Left lung (tissue), 10 donors: ENCODE measurements around the gene SPOPL. TPM values are rescaled to one million over a fixed set of nuclear protein-coding genes. Genes with fewer than 3 reads are reported as not detected.

Experiments used
- ATAC-seq: fragments of 200-7000 bp; cut with Tn5 transposase; one replicate; pipeline ENCODE4 v1.9.1; 2020; ENCODE audit warnings: moderate library complexity
- DNase-seq, 4 donors: peaks; one replicate each; pipeline ENCODE4 v3.0.0-alpha.2; 2013 to 2020
- H3K27ac ChIP-seq, 2 donors: fragments of 200-600 bp; sonication (generic) in 1 of 2; one replicate each; pipeline versions ENCODE4 v1.5.0 to v1.8.0; 2020 to 2021
- H3K27me3 ChIP-seq, 2 donors: fragments of 200-600 bp; sonication (generic) in 1 of 2; one replicate each; pipeline versions ENCODE4 v1.5.0 to v1.8.0; 2020 to 2021
- H3K36me3 ChIP-seq, 2 donors: fragments of 200-600 bp; sonication (generic) in 1 of 2; one replicate each; pipeline versions ENCODE4 v1.5.0 to v1.8.0; 2020 to 2021
- H3K4me1 ChIP-seq, 2 donors: fragments of 200-600 bp; one replicate each; pipeline ENCODE4 v1.8.0; 2021
- H3K4me3 ChIP-seq, 2 donors: fragments of 200-600 bp; sonication (generic) in 1 of 2; one replicate each; pipeline versions ENCODE4 v1.5.0 to v1.8.0; 2020 to 2021; ENCODE audit warnings: mild to moderate bottlenecking in 1 of 2
- H3K9me3 ChIP-seq, 2 donors: fragments of 200-600 bp; sonication (generic) in 1 of 2; one replicate each; pipeline versions ENCODE4 v1.5.0 to v1.8.0; 2020 to 2021
- intact Hi-C, 2 donors: fragments of 100-400 bp; cut with DNase I; formaldehyde crosslinking; loops; one replicate each; pipeline versions ENCODE4 v1.11.2 to v1.14.2; 2022
- polyA plus RNA-seq, 6 donors: library from polyadenylated mRNA; unstranded; fragments of 120-200 nt; gene quantifications; one replicate each; pipeline ENCODE4 v1.2.1, GENCODE V29; 2013; ENCODE audit not compliant: insufficient read length in 6 of 6
- total RNA-seq, 2 donors: library from RNA; stranded (reverse); fragmentation: NEBNext Ultra II Directional; extraction: Animal tissue kit (Norgen Biotek cat#: 25700); gene quantifications; one replicate each; pipeline ENCODE4 v1.2.1, GENCODE V29; 2021
- TF ChIP-seq, protein P1 (sequence below), 2 donors: fragments of 200-600 bp; sonication (generic) in 1 of 2; IDR thresholded peaks; one replicate each; pipeline versions ENCODE4 v1.5.0 to v1.8.0; 2021; ENCODE audit warnings: antibody characterized with exemption in 2 of 2
- donor health status: DM: no; HTN: yes; CAD: no.
- donor health status: DM: no; HTN: no; CAD: no.

The SPOPL gene
- total and polyA plus RNA-seq, 8 donors = 23.2 to 32.8 (median 25.8) TPM

GRCh38 chr2:138572318-138572717 is 70.7 kb downstream of the SPOPL start:
- Histone ChIP-seq H3K27ac (no peak overlapping the region), H3K9me3 (no peaks in the 10 kb centered on the region), H3K4me1 (no peaks in the 10 kb centered on the region), H3K27me3 (no peaks in the 10 kb centered on the region), H3K4me3 (no peak overlapping the region), H3K36me3 (peaks cover 0 to 46% of the 10 kb centered on the region in 2 donors)
- DNase-seq (peak in 1 of 4 donors; percentile 11), ATAC-seq (peak; percentile 42)
- TF ChIP-seq, protein P1, sequence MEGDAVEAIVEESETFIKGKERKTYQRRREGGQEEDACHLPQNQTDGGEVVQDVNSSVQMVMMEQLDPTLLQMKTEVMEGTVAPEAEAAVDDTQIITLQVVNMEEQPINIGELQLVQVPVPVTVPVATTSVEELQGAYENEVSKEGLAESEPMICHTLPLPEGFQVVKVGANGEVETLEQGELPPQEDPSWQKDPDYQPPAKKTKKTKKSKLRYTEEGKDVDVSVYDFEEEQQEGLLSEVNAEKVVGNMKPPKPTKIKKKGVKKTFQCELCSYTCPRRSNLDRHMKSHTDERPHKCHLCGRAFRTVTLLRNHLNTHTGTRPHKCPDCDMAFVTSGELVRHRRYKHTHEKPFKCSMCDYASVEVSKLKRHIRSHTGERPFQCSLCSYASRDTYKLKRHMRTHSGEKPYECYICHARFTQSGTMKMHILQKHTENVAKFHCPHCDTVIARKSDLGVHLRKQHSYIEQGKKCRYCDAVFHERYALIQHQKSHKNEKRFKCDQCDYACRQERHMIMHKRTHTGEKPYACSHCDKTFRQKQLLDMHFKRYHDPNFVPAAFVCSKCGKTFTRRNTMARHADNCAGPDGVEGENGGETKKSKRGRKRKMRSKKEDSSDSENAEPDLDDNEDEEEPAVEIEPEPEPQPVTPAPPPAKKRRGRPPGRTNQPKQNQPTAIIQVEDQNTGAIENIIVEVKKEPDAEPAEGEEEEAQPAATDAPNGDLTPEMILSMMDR (IDR thresholded peaks at IDR 0.05) = no peak
- intact Hi-C loops = no loop called here

GRCh38 chr2:138577066-138577465 is 75.5 kb downstream of the SPOPL start:
- intact Hi-C loops = no loop called here
- Histone ChIP-seq H3K27me3 (no peaks in the 10 kb centered on the region), H3K4me3 (no peak overlapping the region), H3K36me3 (peaks cover 0 to 42% of the 10 kb centered on the region in 2 donors), H3K9me3 (peaks cover 0 to 6% of the 10 kb centered on the region in 2 donors), H3K27ac (no peak overlapping the region), H3K4me1 (no peaks in the 10 kb centered on the region)
- TF ChIP-seq, protein P1 (IDR thresholded peaks at IDR 0.05) = no peak
- no peak for ATAC-seq
- DNase-seq = no peak

GRCh38 chr2:138579556-138579955 is 78.0 kb downstream of the SPOPL start:
- H3K4me1 ChIP-seq = no peaks in the 10 kb centered on the region
- DNase-seq (no peak), ATAC-seq (no peak)
- peaks cover 0 to 34% of the 10 kb centered on the region in 2 donors for H3K36me3 ChIP-seq
- TF ChIP-seq, protein P1 (IDR thresholded peaks at IDR 0.05) = no peak
- no peak overlapping the region for H3K4me3 ChIP-seq
- intact Hi-C loops = no loop called here
- H3K9me3 ChIP-seq = peaks cover 0 to 6% of the 10 kb centered on the region in 2 donors
- no peaks in the 10 kb centered on the region for H3K27me3 ChIP-seq
- H3K27ac ChIP-seq = no peak overlapping the region

DNA sequence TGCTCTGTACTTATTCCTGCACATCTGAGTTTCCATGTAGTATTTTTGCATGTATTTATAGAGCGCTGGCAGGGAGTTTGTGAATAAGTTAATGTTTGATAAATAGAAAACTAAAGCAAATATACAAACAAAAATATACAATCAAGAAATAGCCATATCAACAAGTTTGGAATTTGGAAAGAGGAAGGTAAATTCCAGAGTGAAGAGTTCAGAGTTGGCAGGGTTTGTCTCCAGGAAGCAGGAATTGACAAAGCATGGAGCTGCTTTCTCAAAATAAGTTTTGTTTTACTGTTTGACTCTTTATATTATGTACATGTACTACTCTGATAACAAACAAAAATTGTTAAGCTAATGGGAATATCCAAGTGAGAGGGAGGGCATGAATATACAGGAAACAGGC is 80.3 kb downstream of the SPOPL start:
- intact Hi-C loops = no loop called here
- Histone ChIP-seq H3K27me3 (no peaks in the 10 kb centered on the region), H3K36me3 (peaks cover 0 to 27% of the 10 kb centered on the region in 2 donors), H3K4me3 (no peak overlapping the region), H3K9me3 (peaks cover 0 to 6% of the 10 kb centered on the region in 2 donors), H3K27ac (no peak overlapping the region), H3K4me1 (no peaks in the 10 kb centered on the region)
- TF ChIP-seq, protein P1 (IDR thresholded peaks at IDR 0.05) = no peak
- DNase-seq (no peak), ATAC-seq (no peak)

GRCh38 chr2:138589663-138590062 is 88.1 kb downstream of the SPOPL start:
- H3K4me3 ChIP-seq = no peak overlapping the region
- H3K27me3 ChIP-seq = no peaks in the 10 kb centered on the region
- TF ChIP-seq, protein P1 (IDR thresholded peaks at IDR 0.05) = no peak
- no peak for ATAC-seq
- H3K27ac ChIP-seq = no peak overlapping the region
- peaks cover 0 to 8% of the 10 kb centered on the region in 2 donors for H3K36me3 ChIP-seq
- H3K9me3 ChIP-seq = no peaks in the 10 kb centered on the region
- intact Hi-C loops = no loop called here
- DNase-seq = no peak
- H3K4me1 ChIP-seq = no peaks in the 10 kb centered on the region
